Upper lobe of left lung (tissue), 4 donors: ENCODE results near the gene SPIRE2.

ENCODE experiments used
- EP300 ChIP-seq, 4 donors: sonication (generic); formaldehyde crosslinking; IDR thresholded peaks; one replicate each; pipeline ENCODE4 v1.5.1; 2017; ENCODE audit warnings: antibody characterized with exemption in 4 of 4, control low read depth in 2 of 4
- POLR2A ChIP-seq, 4 donors: fragments of 450-650 bp; IDR thresholded peaks; one replicate each; pipeline ENCODE4 v1.5.1; 2016 to 2017; ENCODE audit warnings: antibody characterized with exemption in 4 of 4, mild to moderate bottlenecking in 2 of 4
- TF ChIP-seq, protein P1 (sequence below), 6 experiments: fragments of 450-650 bp in 4 of 6; fragments of 200-600 bp in 2 of 6; sonication (generic) in 2 of 6; IDR thresholded peaks; one replicate each; pipeline ENCODE4 v1.5.1; 2016 to 2019; ENCODE audit warnings: antibody characterized with exemption in 6 of 6

DNA sequence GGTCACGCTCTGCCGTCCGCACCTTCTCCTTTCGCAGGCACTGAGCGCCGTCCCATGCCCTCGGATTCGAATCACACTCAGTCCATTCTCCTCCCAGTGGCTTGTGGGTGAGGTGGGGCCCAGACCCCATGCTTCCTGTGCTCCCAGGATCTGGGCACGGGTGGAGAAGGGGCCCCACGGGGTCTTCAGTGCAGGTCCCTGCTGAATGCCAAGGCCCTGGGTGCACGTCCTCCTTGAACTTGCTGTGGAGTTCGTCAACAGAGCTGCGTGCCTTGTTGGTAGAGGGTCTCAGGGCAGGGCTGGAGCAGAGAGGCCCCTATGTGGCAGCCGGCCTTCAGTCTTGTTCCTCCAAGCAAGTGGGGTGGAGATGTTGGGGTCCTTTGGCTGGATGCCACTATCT, 83.1 kb downstream of the SPIRE2 start:
- TF ChIP-seq, protein P1, sequence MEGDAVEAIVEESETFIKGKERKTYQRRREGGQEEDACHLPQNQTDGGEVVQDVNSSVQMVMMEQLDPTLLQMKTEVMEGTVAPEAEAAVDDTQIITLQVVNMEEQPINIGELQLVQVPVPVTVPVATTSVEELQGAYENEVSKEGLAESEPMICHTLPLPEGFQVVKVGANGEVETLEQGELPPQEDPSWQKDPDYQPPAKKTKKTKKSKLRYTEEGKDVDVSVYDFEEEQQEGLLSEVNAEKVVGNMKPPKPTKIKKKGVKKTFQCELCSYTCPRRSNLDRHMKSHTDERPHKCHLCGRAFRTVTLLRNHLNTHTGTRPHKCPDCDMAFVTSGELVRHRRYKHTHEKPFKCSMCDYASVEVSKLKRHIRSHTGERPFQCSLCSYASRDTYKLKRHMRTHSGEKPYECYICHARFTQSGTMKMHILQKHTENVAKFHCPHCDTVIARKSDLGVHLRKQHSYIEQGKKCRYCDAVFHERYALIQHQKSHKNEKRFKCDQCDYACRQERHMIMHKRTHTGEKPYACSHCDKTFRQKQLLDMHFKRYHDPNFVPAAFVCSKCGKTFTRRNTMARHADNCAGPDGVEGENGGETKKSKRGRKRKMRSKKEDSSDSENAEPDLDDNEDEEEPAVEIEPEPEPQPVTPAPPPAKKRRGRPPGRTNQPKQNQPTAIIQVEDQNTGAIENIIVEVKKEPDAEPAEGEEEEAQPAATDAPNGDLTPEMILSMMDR (IDR thresholded peaks at IDR 0.05), result no peak
- TF ChIP-seq POLR2A (IDR thresholded peaks at IDR 0.05), result no peak
- no peak for TF ChIP-seq EP300 (IDR thresholded peaks at IDR 0.05)
